WI38 (cell line): ENCODE data around the gene VSTM2B.
"Not testable (repeated sequence)": the region's sequence is repeated elsewhere in the genome, so short reads cannot be mapped to it uniquely, and the experiment has no call there.

Source experiments
- H3K4me3 ChIP-seq: 2 replicates; pipeline ENCODE4 v1.5.1; 2011; ENCODE audit warnings: low read depth, mild to moderate bottlenecking, control low read depth, low read length
- TF ChIP-seq, protein P1 (sequence below): IDR thresholded peaks from 2 replicates; pipeline ENCODE4 v1.5.1; 2012; ENCODE audit warnings: low read depth, mild to moderate bottlenecking, control low read depth, low read length

Gene VSTM2B

GRCh38 chr19:29482855-29483640, 42.7 kb upstream of the VSTM2B start:
- TF ChIP-seq, protein P1, sequence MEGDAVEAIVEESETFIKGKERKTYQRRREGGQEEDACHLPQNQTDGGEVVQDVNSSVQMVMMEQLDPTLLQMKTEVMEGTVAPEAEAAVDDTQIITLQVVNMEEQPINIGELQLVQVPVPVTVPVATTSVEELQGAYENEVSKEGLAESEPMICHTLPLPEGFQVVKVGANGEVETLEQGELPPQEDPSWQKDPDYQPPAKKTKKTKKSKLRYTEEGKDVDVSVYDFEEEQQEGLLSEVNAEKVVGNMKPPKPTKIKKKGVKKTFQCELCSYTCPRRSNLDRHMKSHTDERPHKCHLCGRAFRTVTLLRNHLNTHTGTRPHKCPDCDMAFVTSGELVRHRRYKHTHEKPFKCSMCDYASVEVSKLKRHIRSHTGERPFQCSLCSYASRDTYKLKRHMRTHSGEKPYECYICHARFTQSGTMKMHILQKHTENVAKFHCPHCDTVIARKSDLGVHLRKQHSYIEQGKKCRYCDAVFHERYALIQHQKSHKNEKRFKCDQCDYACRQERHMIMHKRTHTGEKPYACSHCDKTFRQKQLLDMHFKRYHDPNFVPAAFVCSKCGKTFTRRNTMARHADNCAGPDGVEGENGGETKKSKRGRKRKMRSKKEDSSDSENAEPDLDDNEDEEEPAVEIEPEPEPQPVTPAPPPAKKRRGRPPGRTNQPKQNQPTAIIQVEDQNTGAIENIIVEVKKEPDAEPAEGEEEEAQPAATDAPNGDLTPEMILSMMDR: no peak
- no peak overlapping the region for H3K4me3 ChIP-seq

DNA sequence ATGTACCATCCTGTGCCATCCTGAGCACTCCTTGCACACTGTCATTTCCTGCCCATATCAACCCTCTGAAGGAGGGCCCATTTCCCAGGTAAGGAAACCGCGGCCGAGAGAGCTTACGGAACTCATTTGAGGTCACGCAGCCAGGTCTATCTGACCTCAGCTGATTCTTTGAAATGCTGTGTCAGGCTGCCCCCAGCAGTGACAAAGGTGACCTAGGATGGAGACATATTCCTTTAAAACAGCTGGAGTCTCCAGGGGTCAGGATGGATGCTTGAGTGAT, 42.2 kb upstream of the VSTM2B start:
- TF ChIP-seq, protein P1: no peak
- H3K4me3 ChIP-seq: no peak overlapping the region

DNA sequence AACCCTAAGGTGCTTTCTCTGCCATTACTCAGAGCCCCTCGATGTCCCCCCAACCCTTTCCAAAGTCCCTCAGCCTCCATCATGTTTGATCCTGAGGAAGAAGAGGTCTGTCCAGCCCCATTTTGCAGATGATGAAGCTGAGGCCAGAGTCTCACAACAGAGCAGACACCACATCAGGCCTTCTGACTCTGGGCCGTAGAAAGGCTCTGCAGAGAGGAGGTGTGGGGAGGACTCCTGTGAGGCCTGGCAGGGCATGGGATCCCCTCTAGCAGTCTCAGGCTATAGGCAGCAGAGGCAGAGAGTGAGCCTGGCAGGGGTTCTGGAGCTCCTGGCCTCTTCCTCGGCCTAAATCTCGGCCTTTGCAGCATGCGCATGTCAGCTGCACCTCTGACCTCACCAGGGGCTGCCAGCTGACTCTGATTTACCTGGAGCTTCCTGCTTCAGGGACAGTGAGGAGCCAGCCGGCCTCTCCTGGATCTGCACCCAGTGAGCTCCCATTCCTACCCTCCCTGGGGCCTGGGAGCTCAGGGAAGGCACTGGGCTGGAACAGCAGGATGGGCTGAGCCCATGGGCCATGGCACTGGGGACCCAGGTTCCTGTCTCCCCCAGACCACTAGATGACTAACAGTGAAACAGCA, 41.7 kb upstream of the VSTM2B start:
- TF ChIP-seq, protein P1: no peak

GRCh38 chr19:29484876-29485275, 40.9 kb upstream of the VSTM2B start:
- H3K4me3 ChIP-seq: no peak overlapping the region
- TF ChIP-seq, protein P1: no peak

More for the DNA sequence above, 41.7 kb upstream of the VSTM2B start:
- no peak overlapping the region for H3K4me3 ChIP-seq

GRCh38 chr19:29485293-29485692, 40.5 kb upstream of the VSTM2B start:
- TF ChIP-seq, protein P1: no peak
- no peak overlapping the region for H3K4me3 ChIP-seq

DNA sequence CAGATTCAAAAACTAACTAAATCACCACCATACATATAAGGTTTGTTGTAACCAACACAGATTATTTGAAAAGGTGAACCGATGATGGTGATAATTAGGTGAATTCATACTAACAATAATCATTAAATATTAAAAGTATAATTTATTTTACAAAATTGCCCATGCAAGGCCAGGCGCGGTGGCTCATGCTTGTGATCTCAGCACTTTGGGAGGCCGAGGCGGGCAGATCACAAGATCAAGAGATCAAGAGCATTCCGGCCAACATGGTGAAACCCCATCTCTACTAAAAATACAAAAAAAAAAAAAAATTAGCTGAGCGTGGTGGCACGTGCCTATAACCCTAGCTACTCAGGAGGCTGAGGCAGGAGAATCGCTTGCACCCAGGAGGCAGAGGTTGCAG, 38.8 kb upstream of the VSTM2B start:
- H3K4me3 ChIP-seq: not testable (repeated sequence)

DNA sequence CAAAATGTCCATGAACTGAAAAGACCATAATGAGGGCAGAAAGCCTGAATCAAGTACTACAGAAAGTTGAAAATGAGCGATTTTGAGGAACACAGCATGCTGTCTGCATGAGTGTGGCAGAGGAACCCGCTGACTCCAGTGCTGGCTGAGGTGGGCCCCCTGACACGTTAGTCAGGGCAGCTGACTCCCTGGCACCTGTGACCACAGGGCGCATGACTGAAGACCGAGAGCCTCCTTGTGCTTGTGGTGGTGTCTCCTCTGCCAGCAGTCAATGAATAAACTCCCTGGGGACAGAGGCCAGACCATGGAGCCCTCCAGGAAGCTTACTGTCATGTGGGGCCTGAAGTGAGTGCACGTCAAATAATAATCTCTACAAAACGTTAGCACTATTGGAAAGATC, 38.4 kb upstream of the VSTM2B start:
- TF ChIP-seq, protein P1: no peak
- no peak overlapping the region for H3K4me3 ChIP-seq
